DND-41 (cell line): ENCODE measurements around the gene PDE4D.
"Not testable (repeated sequence)": the region's sequence is repeated elsewhere in the genome, so short reads cannot be mapped to it uniquely, and the experiment has no call there.

Experiments used
- ATAC-seq: fragments of 200-7000 bp; cut with Tn5 transposase; 3 replicates; pipeline ENCODE4 v1.9.1; 2021; ENCODE audit warnings: low read depth; ENCODE audit not compliant: insufficient read depth
- DNase-seq: peaks from one replicate; pipeline ENCODE4 v3.0.0-alpha.2; 2020
- H2AFZ ChIP-seq: 2 replicates; pipeline ENCODE4 v1.6.0; 2012; ENCODE audit warnings: low read depth, low read length
- H3K27ac ChIP-seq: 2 replicates; pipeline ENCODE4 v1.5.1; 2012; ENCODE audit warnings: low read length, inconsistent platforms
- H3K27me3 ChIP-seq: fragments of 200-600 bp; sonication (generic); 2 replicates; pipeline ENCODE4 v1.6.0; 2012; ENCODE audit warnings: low read length, mild to moderate bottlenecking, inconsistent platforms; ENCODE audit not compliant: insufficient read depth, poor library complexity
- H3K36me3 ChIP-seq: 2 replicates; pipeline ENCODE4 v1.5.1; 2012; ENCODE audit warnings: low read length, inconsistent platforms; ENCODE audit not compliant: insufficient read depth
- H3K4me1 ChIP-seq: 2 replicates; pipeline ENCODE4 v1.5.1; 2012; ENCODE audit warnings: mild to moderate bottlenecking, low read length; ENCODE audit not compliant: insufficient read depth
- H3K4me2 ChIP-seq: 2 replicates; pipeline ENCODE4 v1.6.0; 2012; ENCODE audit warnings: mild to moderate bottlenecking, moderate library complexity, low read length, inconsistent platforms; ENCODE audit not compliant: insufficient read depth
- H3K4me3 ChIP-seq, 2 experiments: fragments of 200-600 bp in 1 of 2; shearing (Covaris generic) in 1 of 2; 2 replicates each; pipeline ENCODE4 v1.5.1; 2012 to 2016; ENCODE audit warnings: inconsistent platforms in 2 of 2, low read length in 2 of 2, mild to moderate bottlenecking in 2 of 2, low read depth in 1 of 2, moderate library complexity in 1 of 2
- H3K79me2 ChIP-seq: 2 replicates; pipeline ENCODE4 v1.6.0; 2012; ENCODE audit warnings: low read length, inconsistent platforms; ENCODE audit not compliant: insufficient read depth
- H3K9ac ChIP-seq: 2 replicates; pipeline ENCODE4 v1.6.0; 2012; ENCODE audit warnings: low read depth, mild to moderate bottlenecking, inconsistent platforms, low read length, moderate library complexity
- H3K9me3 ChIP-seq: 2 replicates; pipeline ENCODE4 v1.5.1; 2012; ENCODE audit warnings: low read length, moderate library complexity, mild to moderate bottlenecking, inconsistent platforms; ENCODE audit not compliant: insufficient read depth, severe bottlenecking
- H4K20me1 ChIP-seq: 2 replicates; pipeline ENCODE4 v1.6.0; 2012; ENCODE audit warnings: low read length; ENCODE audit not compliant: insufficient read depth
- EZH2 ChIP-seq: IDR thresholded peaks from 3 replicates; pipeline ENCODE4 v1.6.1; 2012; ENCODE audit warnings: borderline replicate concordance, low read depth, mild to moderate bottlenecking, moderate library complexity, low read length, inconsistent platforms; ENCODE audit not compliant: severe bottlenecking
- TF ChIP-seq, protein P1 (sequence below): IDR thresholded peaks from 2 replicates; pipeline ENCODE4 v1.5.1; 2012; ENCODE audit warnings: borderline replicate concordance, low read length, moderate library complexity, mild to moderate bottlenecking; ENCODE audit not compliant: poor library complexity, severe bottlenecking; ENCODE audit errors: extremely low read depth

PDE4D gene

DNA sequence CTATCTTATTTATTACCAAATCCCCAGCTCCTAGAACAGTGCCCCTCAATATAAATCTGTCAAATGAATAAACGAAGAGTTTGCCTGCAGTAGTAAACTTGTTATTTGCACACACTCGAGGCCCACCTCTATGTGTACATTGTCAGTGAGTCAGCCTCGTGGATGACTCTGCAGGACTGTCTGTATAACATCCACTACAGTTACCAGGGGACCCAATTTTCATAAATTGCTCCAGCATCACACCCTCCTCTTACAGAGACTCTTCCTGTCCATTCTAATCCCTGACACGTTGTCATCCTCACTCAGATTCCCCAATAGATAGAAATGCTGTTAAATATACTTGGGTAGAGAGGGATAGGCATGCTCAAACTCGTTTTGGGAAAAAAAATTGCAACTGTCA lies 832.1 kb downstream of the PDE4D start:
- H3K9me3 ChIP-seq: no peaks in the 10 kb centered on the region
- no peaks in the 10 kb centered on the region for H3K36me3 ChIP-seq
- TF ChIP-seq, protein P1, sequence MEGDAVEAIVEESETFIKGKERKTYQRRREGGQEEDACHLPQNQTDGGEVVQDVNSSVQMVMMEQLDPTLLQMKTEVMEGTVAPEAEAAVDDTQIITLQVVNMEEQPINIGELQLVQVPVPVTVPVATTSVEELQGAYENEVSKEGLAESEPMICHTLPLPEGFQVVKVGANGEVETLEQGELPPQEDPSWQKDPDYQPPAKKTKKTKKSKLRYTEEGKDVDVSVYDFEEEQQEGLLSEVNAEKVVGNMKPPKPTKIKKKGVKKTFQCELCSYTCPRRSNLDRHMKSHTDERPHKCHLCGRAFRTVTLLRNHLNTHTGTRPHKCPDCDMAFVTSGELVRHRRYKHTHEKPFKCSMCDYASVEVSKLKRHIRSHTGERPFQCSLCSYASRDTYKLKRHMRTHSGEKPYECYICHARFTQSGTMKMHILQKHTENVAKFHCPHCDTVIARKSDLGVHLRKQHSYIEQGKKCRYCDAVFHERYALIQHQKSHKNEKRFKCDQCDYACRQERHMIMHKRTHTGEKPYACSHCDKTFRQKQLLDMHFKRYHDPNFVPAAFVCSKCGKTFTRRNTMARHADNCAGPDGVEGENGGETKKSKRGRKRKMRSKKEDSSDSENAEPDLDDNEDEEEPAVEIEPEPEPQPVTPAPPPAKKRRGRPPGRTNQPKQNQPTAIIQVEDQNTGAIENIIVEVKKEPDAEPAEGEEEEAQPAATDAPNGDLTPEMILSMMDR: no peak
- no peak for TF ChIP-seq EZH2
- no peaks in the 10 kb centered on the region for H3K27me3 ChIP-seq
- no peak overlapping the region for H3K9ac ChIP-seq
- no peaks in the 10 kb centered on the region for H3K4me1 ChIP-seq
- no peak overlapping the region for H3K4me2 ChIP-seq
- H3K79me2 ChIP-seq: no peaks in the 10 kb centered on the region
- H3K27ac ChIP-seq: no peak overlapping the region
- no peak overlapping the region for H2AFZ ChIP-seq
- no peaks in the 10 kb centered on the region for H4K20me1 ChIP-seq
- H3K4me3 ChIP-seq: no peak overlapping the region
- DNase-seq (no peak), ATAC-seq (no peak)

DNA sequence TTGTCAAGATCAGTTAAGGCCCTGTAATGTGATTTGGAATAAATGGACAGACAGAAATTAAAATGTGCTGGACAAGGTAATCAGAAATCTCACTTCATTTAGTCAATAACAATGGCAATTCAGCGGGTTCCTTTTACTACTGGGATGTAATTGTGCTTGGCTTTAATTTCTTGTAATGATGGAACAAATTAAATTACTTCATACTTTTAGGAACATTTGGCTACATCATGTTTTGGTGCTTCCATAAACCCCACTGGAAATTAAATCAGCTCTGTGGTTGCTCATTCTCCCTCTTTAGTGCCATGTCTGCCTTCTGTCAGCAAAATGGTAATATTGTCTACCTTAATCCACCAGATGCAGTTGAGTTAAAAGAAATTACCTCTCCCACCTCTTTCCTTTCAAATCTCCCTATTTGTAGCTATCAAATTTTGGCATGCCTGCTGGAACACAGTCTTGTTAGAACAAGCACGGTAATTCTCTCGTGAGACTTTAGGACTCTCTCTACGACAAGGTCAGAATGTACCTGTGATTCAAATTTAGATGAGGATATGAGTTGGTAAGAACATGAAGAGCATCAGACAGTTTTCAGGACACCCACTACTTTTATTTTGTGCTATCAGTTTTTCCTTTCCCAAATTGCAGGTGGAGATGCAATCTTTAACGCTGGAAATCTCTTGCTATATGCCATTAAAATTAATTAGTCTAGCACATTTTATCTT lies 834.4 kb downstream of the PDE4D start:
- H2AFZ ChIP-seq: no peak overlapping the region
- H3K79me2 ChIP-seq: no peaks in the 10 kb centered on the region
- no peaks in the 10 kb centered on the region for H3K36me3 ChIP-seq
- no peaks in the 10 kb centered on the region for H3K27me3 ChIP-seq
- H3K4me2 ChIP-seq: no peak overlapping the region
- no peak for TF ChIP-seq EZH2
- TF ChIP-seq, protein P1: no peak
- no peak overlapping the region for H3K27ac ChIP-seq
- H3K4me3 ChIP-seq: no peak overlapping the region
- ATAC-seq (no peak), DNase-seq (no peak)
- no peaks in the 10 kb centered on the region for H4K20me1 ChIP-seq
- H3K9me3 ChIP-seq: no peaks in the 10 kb centered on the region
- no peaks in the 10 kb centered on the region for H3K4me1 ChIP-seq
- H3K9ac ChIP-seq: no peak overlapping the region

DNA sequence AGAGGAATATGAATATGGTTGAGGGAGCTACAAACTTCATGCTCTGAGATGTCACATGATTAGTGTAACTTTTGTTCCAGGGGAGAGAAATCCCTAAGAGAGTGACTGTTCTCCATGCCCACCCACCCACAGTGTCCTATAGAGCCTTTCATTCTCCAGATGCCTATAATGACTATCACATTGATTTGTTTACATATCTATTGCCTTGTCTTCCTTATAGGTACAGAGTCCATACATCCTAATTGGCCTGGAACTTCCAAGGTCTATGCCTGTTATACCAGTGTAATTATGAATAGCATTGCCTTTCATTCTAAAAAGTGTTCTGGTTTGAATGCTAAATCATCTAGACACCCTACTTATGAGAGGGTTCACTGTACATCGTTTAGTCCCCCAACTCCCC lies 835.3 kb downstream of the PDE4D start:
- no peak for ATAC-seq
- Histone ChIP-seq H3K9me3 (no peaks in the 10 kb centered on the region), H3K4me2 (no peak overlapping the region), H3K4me1 (no peaks in the 10 kb centered on the region), H3K79me2 (no peaks in the 10 kb centered on the region), H2AFZ (no peak overlapping the region), H3K27ac (no peak overlapping the region), H3K36me3 (no peaks in the 10 kb centered on the region), H3K9ac (no peak overlapping the region), H3K27me3 (no peaks in the 10 kb centered on the region), H4K20me1 (no peaks in the 10 kb centered on the region), H3K4me3 (no peak overlapping the region)
- TF ChIP-seq EZH2: no peak
- TF ChIP-seq, protein P1: no peak
- no peak for DNase-seq

DNA sequence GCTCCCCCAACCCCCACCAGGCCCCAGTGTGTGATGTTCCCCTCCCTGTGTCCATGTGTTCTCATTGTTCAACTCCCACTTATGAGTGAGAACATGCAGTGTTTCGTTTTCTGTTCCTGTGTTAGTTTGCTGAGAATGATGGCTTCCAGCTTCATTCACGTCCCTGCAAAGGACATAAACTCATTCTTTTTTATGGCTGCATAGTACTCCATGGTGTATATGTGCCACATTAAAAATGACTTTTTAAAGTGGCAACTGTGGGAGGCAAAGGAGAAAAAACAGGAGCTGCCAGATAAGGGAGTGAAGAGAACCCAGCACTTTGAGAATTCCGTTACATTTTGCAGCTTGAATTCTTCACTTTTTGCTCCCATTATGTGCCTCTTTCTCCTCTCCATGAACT lies 836.9 kb downstream of the PDE4D start:
- not testable (repeated sequence) for H3K4me3 ChIP-seq, H3K4me2 ChIP-seq, DNase-seq, H3K9me3 ChIP-seq, H4K20me1 ChIP-seq, H2AFZ ChIP-seq, H3K9ac ChIP-seq, H3K79me2 ChIP-seq, H3K27ac ChIP-seq, H3K27me3 ChIP-seq, ATAC-seq, H3K36me3 ChIP-seq, H3K4me1 ChIP-seq
